IMR-90 (cell line): ENCODE measurements around the gene GNG7. TPM values are rescaled to one million over a fixed set of nuclear protein-coding genes. Genes with fewer than 3 reads are reported as not detected.

Experiments used
- ATAC-seq: fragments of 200-7000 bp; cut with Tn5 transposase; 2 replicates; pipeline ENCODE4 v1.9.1; 2020; ENCODE audit warnings: low read depth, mild to moderate bottlenecking, moderate library complexity
- BruUV-seq: library from RNA; stranded (reverse); fragments of 400-500 nt; replicated peaks from 2 replicates; lab custom pipeline; 2021; lab: Mats Ljungman, UMichigan
- CTCF ChIA-PET: fragments of 300-600 bp; formaldehyde crosslinking; extraction: SDS; loops from one replicate; lab custom pipeline; 2021; ENCODE audit warnings: antibody characterized with exemption; lab: Yijun Ruan, JAX
- POLR2A ChIA-PET: fragments of 300-600 bp; sonication (Branson Sonifier 250); formaldehyde crosslinking; loops from one replicate; lab custom pipeline; 2022; ENCODE audit warnings: antibody characterized with exemption; ENCODE audit not compliant: unreplicated experiment; lab: Charles Lee
- DNase-seq: peaks from one replicate; pipeline ENCODE4 v3.0.0; 2013
- H2AFZ ChIP-seq: replicated peaks from 2 replicates; pipeline ENCODE3; 2013; ENCODE audit warnings: low read length, mild to moderate bottlenecking; ENCODE audit not compliant: poor library complexity
- H2AK5ac ChIP-seq: 2 replicates; pipeline ENCODE4 v1.6.1; 2013; ENCODE audit warnings: low read depth, low read length, inconsistent platforms
- H2AK9ac ChIP-seq: replicated peaks from 2 replicates; pipeline ENCODE3; 2013; ENCODE audit warnings: mild to moderate bottlenecking, low read depth, low read length, moderate library complexity; ENCODE audit not compliant: poor library complexity
- H2BK120ac ChIP-seq: 2 replicates; pipeline ENCODE4 v1.6.1; 2013; ENCODE audit warnings: low read depth, low read length, inconsistent platforms
- H2BK15ac ChIP-seq: 3 replicates; pipeline ENCODE4 v1.6.1; 2013; ENCODE audit warnings: low read depth, low read length, inconsistent platforms
- H2BK20ac ChIP-seq: 2 replicates; pipeline ENCODE4 v1.6.1; 2013; ENCODE audit warnings: low read depth, mild to moderate bottlenecking, inconsistent platforms, low read length, moderate library complexity
- H2BK5ac ChIP-seq: 2 replicates; pipeline ENCODE4 v1.6.1; 2013; ENCODE audit warnings: mild to moderate bottlenecking, low read depth, low read length, inconsistent platforms; ENCODE audit not compliant: poor library complexity, severe bottlenecking
- H3K14ac ChIP-seq: replicated peaks from 2 replicates; pipeline ENCODE4 v1.6.1; 2013; ENCODE audit warnings: low read depth, low read length, inconsistent platforms
- H3K18ac ChIP-seq: 2 replicates; pipeline ENCODE4 v1.6.1; 2013; ENCODE audit warnings: low read depth, low read length, control low read depth
- H3K23ac ChIP-seq: 2 replicates; pipeline ENCODE4 v1.6.1; 2013; ENCODE audit warnings: low read depth, low read length, inconsistent platforms
- H3K27ac ChIP-seq: 2 replicates; pipeline ENCODE4 v1.5.1; 2013; ENCODE audit warnings: mild to moderate bottlenecking, control low read depth, low read length; ENCODE audit not compliant: insufficient read depth
- H3K27me3 ChIP-seq: 2 replicates; pipeline ENCODE4 v1.6.1; 2013; ENCODE audit warnings: low read length; ENCODE audit not compliant: control insufficient read depth, insufficient read depth
- H3K36me3 ChIP-seq: 2 replicates; pipeline ENCODE4 v1.6.1; 2013; ENCODE audit warnings: low read length, mixed read lengths; ENCODE audit not compliant: control insufficient read depth, insufficient read depth
- H3K4ac ChIP-seq: 2 replicates; pipeline ENCODE4 v1.6.1; 2013; ENCODE audit warnings: low read depth, low read length, inconsistent platforms
- H3K4me1 ChIP-seq: 2 replicates; pipeline ENCODE4 v1.6.1; 2013; ENCODE audit warnings: low read length, mixed read lengths; ENCODE audit not compliant: control insufficient read depth, insufficient read depth
- H3K4me2 ChIP-seq: 2 replicates; pipeline ENCODE4 v1.6.1; 2013; ENCODE audit warnings: low read depth, mild to moderate bottlenecking, control low read depth, low read length, moderate library complexity
- H3K4me3 ChIP-seq: 2 replicates; pipeline ENCODE4 v1.5.1; 2013; ENCODE audit warnings: low read depth, mild to moderate bottlenecking, control low read depth, low read length, moderate library complexity; ENCODE audit not compliant: insufficient read depth
- H3K56ac ChIP-seq: 2 replicates; pipeline ENCODE4 v1.6.1; 2013; ENCODE audit warnings: low read length, inconsistent platforms; ENCODE audit not compliant: insufficient read depth; ENCODE audit errors: extremely low read depth
- H3K79me1 ChIP-seq, 2 experiments: 2 replicates each; pipeline ENCODE4 v1.6.1; 2013; ENCODE audit warnings: low read length in 2 of 2, inconsistent platforms in 1 of 2, low read depth in 1 of 2
- H3K9ac ChIP-seq: 2 replicates; pipeline ENCODE4 v1.6.1; 2013; ENCODE audit warnings: low read depth, low read length, control low read depth
- H3K9me1 ChIP-seq: 2 replicates; pipeline ENCODE4 v1.6.1; 2013; ENCODE audit warnings: low read length, inconsistent platforms; ENCODE audit not compliant: insufficient read depth
- H3K9me3 ChIP-seq: 2 replicates; pipeline ENCODE4 v1.6.1; 2013; ENCODE audit warnings: low read length; ENCODE audit not compliant: control insufficient read depth, insufficient read depth
- H4K20me1 ChIP-seq: 2 replicates; pipeline ENCODE4 v1.6.1; 2013; ENCODE audit warnings: low read length, inconsistent platforms; ENCODE audit not compliant: insufficient read depth
- H4K5ac ChIP-seq: 2 replicates; pipeline ENCODE4 v1.6.1; 2013; ENCODE audit warnings: mild to moderate bottlenecking, low read depth, low read length, control low read depth
- H4K8ac ChIP-seq, 2 experiments: 2 replicates each; pipeline ENCODE4 v1.6.1; 2013; ENCODE audit warnings: low read depth in 2 of 2, low read length in 2 of 2, control low read depth in 1 of 2, inconsistent platforms in 1 of 2
- H4K91ac ChIP-seq: 2 replicates; pipeline ENCODE4 v1.6.1; 2013; ENCODE audit warnings: low read depth, low read length, inconsistent platforms; ENCODE audit not compliant: insufficient read depth
- BHLHE40 ChIP-seq: fragments of 150-350 bp; IDR thresholded peaks from 2 replicates; pipeline ENCODE4 v1.6.1; 2016; ENCODE audit warnings: mild to moderate bottlenecking, low read depth, low read length
- CHD1 ChIP-seq: IDR thresholded peaks from 2 replicates; pipeline ENCODE4 v1.6.1; 2012; ENCODE audit warnings: low read depth, low read length, improper control_type of control experiment
- ELK1 ChIP-seq: fragments of 150-350 bp; IDR thresholded peaks from 2 replicates; pipeline ENCODE4 v1.6.1; 2016; ENCODE audit warnings: low read depth, mild to moderate bottlenecking, low read length, moderate library complexity, borderline replicate concordance
- FOS ChIP-seq: fragments of 150-350 bp; IDR thresholded peaks from 2 replicates; pipeline ENCODE4 v1.6.1; 2016; ENCODE audit warnings: low read depth, low read length
- MAFK ChIP-seq: IDR thresholded peaks from 2 replicates; pipeline ENCODE4 v1.6.1; 2012; ENCODE audit warnings: low read depth, low read length, improper control_type of control experiment
- MAZ ChIP-seq: IDR thresholded peaks from 2 replicates; pipeline ENCODE4 v1.6.1; 2012; ENCODE audit warnings: low read depth, mild to moderate bottlenecking, low read length, improper control_type of control experiment, moderate library complexity, borderline replicate concordance
- NFE2L2 ChIP-seq: fragments of 150-350 bp; IDR thresholded peaks from 2 replicates; pipeline ENCODE4 v1.6.1; 2016; ENCODE audit warnings: low read depth, mild to moderate bottlenecking, low read length
- POLR2A ChIP-seq: IDR thresholded peaks from 2 replicates; pipeline ENCODE4 v1.6.1; 2012; ENCODE audit warnings: mild to moderate bottlenecking, low read depth, low read length
- RCOR1 ChIP-seq: IDR thresholded peaks from 2 replicates; pipeline ENCODE4 v1.6.1; 2012; ENCODE audit warnings: mild to moderate bottlenecking, low read length, improper control_type of control experiment; ENCODE audit not compliant: insufficient replicate concordance
- SMC3 ChIP-seq: fragments of 150-350 bp; IDR thresholded peaks from 2 replicates; pipeline ENCODE4 v1.6.1; 2016; ENCODE audit warnings: low read depth, mild to moderate bottlenecking, antibody characterized with exemption, low read length, moderate library complexity
- USF2 ChIP-seq: fragments of 150-350 bp; IDR thresholded peaks from 2 replicates; pipeline ENCODE4 v1.6.1; 2017; ENCODE audit warnings: mild to moderate bottlenecking, antibody characterized with exemption, low read length, low read depth
- WGBS, 2 experiments: methylation state at CpG; one replicate each; pipeline versions ENCODE4 v1.1.5 to v1.1.7; 2013; ENCODE audit warnings: missing lambda C conversion rate in 2 of 2; ENCODE audit not compliant: insufficient read length in 1 of 2; ENCODE audit errors: extremely low coverage in 2 of 2; 5-methylcytosine and 5-hydroxymethylcytosine counted together
- dilution Hi-C: fragments of 300-500 bp; cut with HindIII; formaldehyde crosslinking; loops from one replicate; pipeline ENCODE4 v1.14.3; 2018; ENCODE audit warnings: low sequenced_read_pairs; ENCODE audit not compliant: unreplicated experiment
- in situ Hi-C: fragments of 300-500 bp; cut with MboI; formaldehyde crosslinking; loops from 3 replicates; pipeline ENCODE4 v1.14.3; 2019; ENCODE audit warnings: low sequenced_read_pairs, inconsistent platforms, mixed read lengths
- intact Hi-C: fragments of 100-400 bp; cut with micrococcal nuclease; formaldehyde crosslinking; loops from 2 replicates; pipeline ENCODE4 v1.10.0; 2022
- polyA plus RNA-seq, 3 experiments: library from polyadenylated mRNA; depleted of rRNA; stranded (reverse); fragments of >200 nt; gene quantifications; 2 replicates each; pipeline ENCODE4 v1.2.3, GENCODE V29; 2012; ENCODE audit warnings: low replicate concordance in 1 of 3
- total RNA-seq: library from RNA; depleted of rRNA; stranded (reverse); fragments of >200 nt; gene quantifications from 2 replicates; pipeline ENCODE4 v1.2.3, GENCODE V29; 2012

GNG7 gene
- total and polyA plus RNA-seq, 2 of the 4 experiments (the other 2 are of a cell fraction) = under 0.01 to 0.21 TPM

GRCh38 chr19:2744113-2744512, 41.6 kb upstream of the GNG7 start:
- TF ChIP-seq BHLHE40 (no peak), RCOR1 (no peak), FOS (no peak), CHD1 (no peak), ELK1 (no peak), MAFK (no peak), POLR2A (no peak), USF2 (no peak), NFE2L2 (no peak), MAZ (no peak), SMC3 (no peak)
- H3K18ac ChIP-seq = no peak overlapping the region
- no peak overlapping the region for H2BK15ac ChIP-seq
- H3K56ac ChIP-seq = no peak overlapping the region
- H4K5ac ChIP-seq = no peak overlapping the region
- H2BK20ac ChIP-seq = no peak overlapping the region
- no peak overlapping the region for H4K8ac ChIP-seq
- no TSS peak for BruUV-seq
- peaks cover 1% of the 10 kb centered on the region; the same call in 1 of the 2 replicates for H3K27me3 ChIP-seq
- no peak overlapping the region for H4K91ac ChIP-seq
- WGBS, 2 experiments = no CpG with 5 or more reads among the region's 4 CpGs
- no peak overlapping the region for H3K14ac ChIP-seq
- peaks cover 5 to 6% of the 10 kb centered on the region in 2 experiments; a peak in 3 of 4 replicates for H3K79me1 ChIP-seq
- no peaks in the 10 kb centered on the region for H3K9me1 ChIP-seq
- POLR2A ChIA-PET = no interaction called here
- no peak overlapping the region for H3K9ac ChIP-seq
- H3K23ac ChIP-seq = no peak overlapping the region
- H2BK5ac ChIP-seq = no peak overlapping the region
- dilution Hi-C loops = no loop called here
- no peaks in the 10 kb centered on the region for H3K36me3 ChIP-seq
- in situ Hi-C loops = no loop called here
- H2AK5ac ChIP-seq = no peak overlapping the region
- H3K27ac ChIP-seq = no peak overlapping the region
- no peak overlapping the region for H2AFZ ChIP-seq
- H4K20me1 ChIP-seq = no peaks in the 10 kb centered on the region
- intact Hi-C loops = loop anchor here (10.0 kb wide), 1 partner anchor 269 kb away; the partner anchor contains the start of gene GADD45B
- no peak for DNase-seq
- no peak for ATAC-seq
- H2BK120ac ChIP-seq = no peak overlapping the region
- no peak overlapping the region for H3K4me2 ChIP-seq
- H3K4me3 ChIP-seq = no peak overlapping the region
- no peaks in the 10 kb centered on the region for H3K9me3 ChIP-seq
- no peak overlapping the region for H3K4ac ChIP-seq
- CTCF ChIA-PET = interaction anchor here (1.2 kb wide), 1 partner anchor 96 kb away, joined by 3 read pairs; no protein-coding TSS in a partner anchor
- H3K4me1 ChIP-seq = no peaks in the 10 kb centered on the region; the same call in 1 of the 2 replicates
- no peak overlapping the region for H2AK9ac ChIP-seq
